Fibroblast of mammary gland (primary cell): ENCODE measurements around the gene FSTL4.

Source experiments
- DNase-seq: peaks from one replicate; pipeline ENCODE4 v3.0.0-alpha.2; 2010; ENCODE audit warnings: low read depth
- H3K4me3 ChIP-seq: 2 replicates; pipeline ENCODE4 v1.5.1; 2011; ENCODE audit warnings: low read depth, mild to moderate bottlenecking, low read length, moderate library complexity; ENCODE audit not compliant: control insufficient read depth
- CTCF ChIP-seq: conservative IDR thresholded peaks from 2 replicates; pipeline ENCODE4 v1.5.1; 2011; ENCODE audit warnings: low read depth, low read length, inconsistent platforms; ENCODE audit not compliant: control insufficient read depth, insufficient read depth

FSTL4 gene

GRCh38 chr5:133406208-133406976 is 205.9 kb downstream of the FSTL4 start:
- no peak overlapping the region for H3K4me3 ChIP-seq
- DNase-seq: no peak
- TF ChIP-seq CTCF: no peak

DNA sequence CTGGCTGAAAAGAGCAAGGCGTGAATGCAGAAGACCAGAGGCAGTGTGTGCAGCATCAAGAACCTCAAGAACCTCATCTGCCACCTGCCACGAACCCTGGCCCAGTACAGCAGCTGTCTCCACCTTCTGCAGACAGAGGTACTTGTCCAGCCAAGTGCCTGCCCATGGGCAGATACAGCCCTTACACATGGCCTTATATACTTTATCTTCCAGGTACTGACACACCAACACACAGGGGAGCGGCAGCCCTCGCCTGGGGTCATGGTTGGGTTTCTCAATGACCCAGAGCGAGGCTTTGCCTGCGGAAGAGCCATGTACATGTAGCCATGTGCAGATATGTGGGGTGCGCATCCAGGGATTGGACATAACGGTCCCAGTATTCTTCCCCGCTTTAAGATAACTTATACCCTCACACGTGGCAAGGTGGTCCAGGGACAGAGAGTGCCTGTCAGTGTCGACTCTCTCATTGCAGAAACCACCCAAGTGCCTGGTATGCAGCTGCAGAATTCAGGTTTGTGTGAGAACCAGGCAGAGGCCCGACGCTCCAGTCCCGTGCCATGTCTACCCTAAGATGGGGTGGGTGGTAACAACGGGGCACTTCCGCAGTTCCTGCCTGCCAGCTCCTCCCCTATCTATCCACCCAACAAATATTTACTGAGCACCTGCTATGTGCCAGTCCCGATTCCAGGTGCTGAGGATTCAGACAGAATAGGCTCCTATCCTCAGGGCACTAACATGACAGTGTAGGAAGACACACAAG is 206.9 kb downstream of the FSTL4 start:
- TF ChIP-seq CTCF: no peak
- DNase-seq: no peak
- no peak overlapping the region for H3K4me3 ChIP-seq

DNA sequence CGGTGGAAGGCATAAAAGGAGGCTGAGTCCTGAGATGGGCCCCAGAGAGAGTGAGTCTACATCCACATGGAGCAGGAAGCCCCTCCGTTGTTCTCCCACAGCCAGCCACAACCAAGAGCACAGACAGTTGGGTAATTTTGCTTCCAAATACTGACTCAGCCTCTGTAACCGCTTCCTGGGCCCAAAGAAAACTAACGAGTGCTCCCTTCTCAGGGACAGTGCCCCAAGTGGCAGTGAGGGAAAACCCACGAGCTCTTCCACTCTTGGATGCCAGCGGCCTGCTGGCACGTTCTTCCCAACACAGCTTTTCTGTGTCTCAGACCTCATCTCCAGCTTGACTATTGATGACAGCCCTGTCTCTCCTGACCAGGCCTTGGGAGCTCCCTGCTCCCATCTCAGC is 207.6 kb downstream of the FSTL4 start:
- H3K4me3 ChIP-seq: no peak overlapping the region
- peak; percentile 3 for TF ChIP-seq CTCF
- DNase-seq: peak; percentile 22

GRCh38 chr5:133403741-133404364 is 208.5 kb downstream of the FSTL4 start:
- TF ChIP-seq CTCF: no peak
- H3K4me3 ChIP-seq: no peak overlapping the region
- DNase-seq: no peak

DNA sequence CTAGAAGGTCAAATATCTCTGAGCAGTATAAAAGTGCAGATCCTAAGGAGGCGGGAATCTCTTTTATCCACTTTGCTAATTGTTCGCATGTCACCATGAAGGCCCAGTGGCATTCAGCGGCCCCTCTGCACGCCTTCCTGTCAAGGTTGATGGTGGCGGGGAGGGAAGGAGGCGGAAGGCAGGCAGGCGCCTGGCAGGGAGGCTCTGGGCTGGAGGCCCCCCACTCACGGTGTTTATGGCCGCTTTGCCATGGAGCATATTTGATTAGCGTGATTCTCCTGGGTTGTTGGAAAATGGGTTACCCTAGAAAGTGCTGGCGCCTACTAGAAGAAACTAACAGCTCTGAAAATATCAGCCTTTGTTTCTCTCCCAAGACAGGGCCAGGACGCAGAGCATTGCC is 209.6 kb downstream of the FSTL4 start:
- no peak for TF ChIP-seq CTCF
- DNase-seq: no peak
- H3K4me3 ChIP-seq: no peak overlapping the region

- H3K4me3 ChIP-seq: no peak overlapping the region
- TF ChIP-seq CTCF: no peak
- DNase-seq: no peak
Measured at GRCh38 chr5:133401731-133402347, 210.5 kb downstream of the FSTL4 start.
